MM.1S (cell line): ENCODE measurements around the gene COL6A2.

ENCODE experiments used
- DNase-seq: peaks from one replicate; pipeline ENCODE4 v3.0.0-alpha.2; 2015
- H2AFZ ChIP-seq: fragments of 300-600 bp; sonication (generic); 2 replicates; pipeline ENCODE4 v1.6.0; 2016; ENCODE audit warnings: antibody characterized with exemption, low read length
- H3F3A ChIP-seq: fragments of 300-600 bp; sonication (generic); 2 replicates; pipeline ENCODE4 v1.6.1; 2016; ENCODE audit warnings: mild to moderate bottlenecking, antibody characterized with exemption, low read length, moderate library complexity, mixed read lengths; ENCODE audit not compliant: insufficient read depth
- H3K27ac ChIP-seq: fragments of 300-600 bp; sonication (generic); 2 replicates; pipeline ENCODE4 v1.5.1; 2016; ENCODE audit warnings: mild to moderate bottlenecking, low read length
- H3K27me3 ChIP-seq: fragments of 300-600 bp; sonication (generic); replicated peaks from 2 replicates; pipeline ENCODE4 v1.6.0; 2016; ENCODE audit warnings: low read length; ENCODE audit not compliant: insufficient read depth
- H3K36me3 ChIP-seq: fragments of 300-600 bp; sonication (generic); replicated peaks from 2 replicates; pipeline ENCODE4 v1.6.1; 2016; ENCODE audit warnings: mild to moderate bottlenecking, low read length, mixed read lengths; ENCODE audit not compliant: insufficient read depth
- H3K4me1 ChIP-seq: fragments of 300-600 bp; sonication (generic); 2 replicates; pipeline ENCODE4 v1.6.1; 2016; ENCODE audit warnings: low read length, mixed read lengths
- H3K4me2 ChIP-seq: fragments of 300-600 bp; sonication (generic); 2 replicates; pipeline ENCODE4 v1.6.0; 2016; ENCODE audit warnings: low read depth, low read length
- H3K4me3 ChIP-seq: fragments of 300-600 bp; sonication (generic); 2 replicates; pipeline ENCODE4 v1.5.1; 2016; ENCODE audit warnings: low read length, mixed read lengths
- H3K79me2 ChIP-seq: fragments of 300-600 bp; sonication (generic); 2 replicates; pipeline ENCODE4 v1.6.1; 2016; ENCODE audit warnings: mixed run types, low read length, mixed read lengths
- H3K9ac ChIP-seq: fragments of 300-600 bp; sonication (generic); 2 replicates; pipeline ENCODE4 v1.6.1; 2016; ENCODE audit warnings: low read length, mixed read lengths
- H3K9me2 ChIP-seq: fragments of 300-600 bp; sonication (generic); replicated peaks from 2 replicates; pipeline ENCODE4 v1.6.1; 2016; ENCODE audit warnings: mild to moderate bottlenecking, low read length, mixed read lengths; ENCODE audit not compliant: insufficient read depth
- H3K9me3 ChIP-seq: fragments of 300-600 bp; sonication (generic); replicated peaks from 2 replicates; pipeline ENCODE4 v1.6.1; 2016; ENCODE audit warnings: mild to moderate bottlenecking, low read length, mixed read lengths; ENCODE audit not compliant: insufficient read depth
- H4K20me1 ChIP-seq: fragments of 300-600 bp; sonication (generic); 2 replicates; pipeline ENCODE4 v1.6.1; 2016; ENCODE audit warnings: mild to moderate bottlenecking, low read length, moderate library complexity, mixed read lengths; ENCODE audit not compliant: insufficient read depth
- CTCF ChIP-seq: fragments of 300-600 bp; sonication (generic); IDR thresholded peaks from 2 replicates; pipeline ENCODE4 v1.5.1; 2016; ENCODE audit warnings: antibody characterized with exemption, low read length, mixed read lengths
- EZH2 ChIP-seq: fragments of 300-600 bp; sonication (generic); optimal IDR thresholded peaks from 2 replicates; pipeline ENCODE3; 2017; ENCODE audit warnings: low read depth, mild to moderate bottlenecking, antibody characterized with exemption, low read length, mixed read lengths
- EZH2phosphoT487 ChIP-seq: fragments of 300-600 bp; sonication (generic); IDR thresholded peaks from 2 replicates; pipeline ENCODE4 v1.6.1; 2018; ENCODE audit warnings: antibody characterized with exemption, low read length

Gene COL6A2

GRCh38 chr21:46061063-46061462 is 36.8 kb upstream of the COL6A2 start:
- Histone ChIP-seq H3K27me3 (peaks cover 99% of the 10 kb centered on the region), H3K9me2 (no peaks in the 10 kb centered on the region), H3K9ac (no peak overlapping the region), H4K20me1 (no peaks in the 10 kb centered on the region), H3F3A (no peaks in the 10 kb centered on the region), H3K4me3 (no peak overlapping the region), H2AFZ (no peak overlapping the region), H3K9me3 (no peaks in the 10 kb centered on the region), H3K27ac (no peak overlapping the region), H3K36me3 (no peaks in the 10 kb centered on the region), H3K79me2 (no peaks in the 10 kb centered on the region), H3K4me2 (no peak overlapping the region), H3K4me1 (no peaks in the 10 kb centered on the region)
- TF ChIP-seq EZH2 (no peak), CTCF (no peak), EZH2phosphoT487 (no peak)
- DNase-seq, result no peak

GRCh38 chr21:46061518-46061917 is 36.4 kb upstream of the COL6A2 start:
- H4K20me1 ChIP-seq, result no peaks in the 10 kb centered on the region
- H3K9ac ChIP-seq, result no peak overlapping the region
- peaks cover 99% of the 10 kb centered on the region for H3K27me3 ChIP-seq
- H3K79me2 ChIP-seq, result no peaks in the 10 kb centered on the region
- no peaks in the 10 kb centered on the region for H3K36me3 ChIP-seq
- H3K4me3 ChIP-seq, result no peak overlapping the region
- H3K4me1 ChIP-seq, result no peaks in the 10 kb centered on the region
- no peak overlapping the region for H3K4me2 ChIP-seq
- H3F3A ChIP-seq, result no peaks in the 10 kb centered on the region
- H3K9me2 ChIP-seq, result no peaks in the 10 kb centered on the region
- DNase-seq, result no peak
- TF ChIP-seq EZH2phosphoT487 (no peak), EZH2 (no peak), CTCF (no peak)
- no peak overlapping the region for H3K27ac ChIP-seq
- no peaks in the 10 kb centered on the region for H3K9me3 ChIP-seq
- no peak overlapping the region for H2AFZ ChIP-seq

- Histone ChIP-seq H3K4me1 (no peaks in the 10 kb centered on the region), H3K79me2 (no peaks in the 10 kb centered on the region), H3K36me3 (no peaks in the 10 kb centered on the region), H3K9me3 (no peaks in the 10 kb centered on the region), H2AFZ (no peak overlapping the region), H3F3A (no peaks in the 10 kb centered on the region), H3K4me2 (no peak overlapping the region), H3K9ac (no peak overlapping the region), H3K27me3 (peaks cover 99% of the 10 kb centered on the region), H3K27ac (no peak overlapping the region), H3K9me2 (no peaks in the 10 kb centered on the region), H4K20me1 (no peaks in the 10 kb centered on the region), H3K4me3 (no peak overlapping the region)
- TF ChIP-seq CTCF (no peak), EZH2phosphoT487 (no peak), EZH2 (no peak)
- no peak for DNase-seq
Observed at GRCh38 chr21:46061950-46062349, 36.0 kb upstream of the COL6A2 start.
